OCI-LY1 (cell line): Measurements from ENCODE around the gene TMEM52.
A peak's percentile ranks its signal among the peaks of the same experiment; 100 is the strongest.

ENCODE experiments used
- H2AFZ ChIP-seq: fragments of 200-600 bp; sonication (generic), shearing (Covaris generic); 2 replicates; pipeline ENCODE4 v1.6.0; 2014; ENCODE audit warnings: antibody characterized with exemption, mild to moderate bottlenecking, low read length
- H3F3A ChIP-seq: fragments of 200-600 bp; sonication (generic), shearing (Covaris generic); 2 replicates; pipeline ENCODE4 v1.6.0; 2014; ENCODE audit warnings: mild to moderate bottlenecking, antibody characterized with exemption, low read length, moderate library complexity; ENCODE audit not compliant: insufficient read depth
- H3K27ac ChIP-seq: fragments of 200-600 bp; sonication (generic); 2 replicates; pipeline ENCODE4 v1.5.1; 2014; ENCODE audit warnings: low read length, mixed run types, mild to moderate bottlenecking, low read depth; ENCODE audit not compliant: poor library complexity, severe bottlenecking
- H3K27me3 ChIP-seq: fragments of 200-600 bp; sonication (generic); 2 replicates; pipeline ENCODE4 v1.6.0; 2014; ENCODE audit warnings: antibody characterized with exemption, mild to moderate bottlenecking, low read length, moderate library complexity; ENCODE audit not compliant: insufficient read depth
- H3K36me3 ChIP-seq: fragments of 200-600 bp; sonication (generic); 2 replicates; pipeline ENCODE4 v1.6.1; 2014; ENCODE audit warnings: mild to moderate bottlenecking, antibody characterized with exemption, low read length, moderate library complexity, mixed read lengths; ENCODE audit not compliant: insufficient read depth
- H3K4me1 ChIP-seq: fragments of 200-600 bp; sonication (generic); 2 replicates; pipeline ENCODE4 v1.5.1; 2014; ENCODE audit warnings: mild to moderate bottlenecking, low read length, moderate library complexity; ENCODE audit not compliant: insufficient read depth, severe bottlenecking
- H3K4me2 ChIP-seq: fragments of 200-600 bp; sonication (generic), shearing (Covaris generic); 2 replicates; pipeline ENCODE4 v1.6.1; 2014; ENCODE audit warnings: low read length
- H3K4me3 ChIP-seq: fragments of 200-600 bp; sonication (generic); 2 replicates; pipeline ENCODE4 v1.5.1; 2014; ENCODE audit warnings: low read length, low read depth, mild to moderate bottlenecking, mixed read lengths; ENCODE audit not compliant: poor library complexity, severe bottlenecking
- H3K79me2 ChIP-seq: fragments of 200-600 bp; shearing (Covaris generic); 2 replicates; pipeline ENCODE4 v1.6.1; 2016; ENCODE audit warnings: mixed run types, low read length, mixed read lengths; ENCODE audit not compliant: insufficient read depth
- H3K9ac ChIP-seq: fragments of 200-600 bp; sonication (generic), shearing (Covaris generic); 2 replicates; pipeline ENCODE4 v1.6.1; 2014; ENCODE audit warnings: mild to moderate bottlenecking, low read length, mixed read lengths
- H3K9me2 ChIP-seq: fragments of 200-600 bp; sonication (generic), shearing (Covaris generic); 2 replicates; pipeline ENCODE4 v1.6.1; 2014; ENCODE audit warnings: low read depth, mild to moderate bottlenecking, low read length, mixed read lengths
- H3K9me3 ChIP-seq: fragments of 200-600 bp; shearing (Covaris generic); 2 replicates; pipeline ENCODE4 v1.6.1; 2014; ENCODE audit warnings: low read length, mixed read lengths
- H4K20me1 ChIP-seq: fragments of 200-600 bp; sonication (generic), shearing (Covaris generic); 2 replicates; pipeline ENCODE4 v1.6.0; 2016; ENCODE audit warnings: mild to moderate bottlenecking, low read length; ENCODE audit not compliant: insufficient read depth
- EZH2 ChIP-seq: fragments of 200-600 bp; sonication (generic), shearing (Covaris generic); IDR thresholded peaks from 2 replicates; pipeline ENCODE4 v1.8.0; 2017; ENCODE audit warnings: borderline replicate concordance, mixed run types, mild to moderate bottlenecking, antibody characterized with exemption, low read length, moderate library complexity, mixed read lengths
- TF ChIP-seq, protein P1 (sequence below): fragments of 200-600 bp; sonication (generic), shearing (Covaris generic); IDR thresholded peaks from 2 replicates; pipeline ENCODE4 v1.5.1; 2017; ENCODE audit warnings: mild to moderate bottlenecking, antibody characterized with exemption, low read length, moderate library complexity, mixed read lengths

The TMEM52 gene

DNA sequence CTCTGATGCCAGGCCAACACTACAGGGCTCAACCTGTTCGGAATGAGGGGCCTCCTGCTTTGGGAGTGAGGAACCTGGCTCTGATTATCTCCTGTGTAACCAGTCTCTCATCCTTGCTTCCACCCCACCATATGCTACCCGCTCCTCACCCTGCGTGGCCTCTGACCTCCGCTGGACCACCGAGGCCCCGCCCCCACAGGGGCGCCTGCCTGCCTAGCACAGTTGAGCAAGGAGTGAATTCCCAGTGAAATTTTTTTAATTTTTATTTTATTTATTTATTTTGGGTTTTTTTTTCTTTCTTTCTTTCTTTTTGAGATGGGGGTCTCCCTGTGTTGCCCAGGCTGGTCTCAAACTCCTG is 26.3 kb downstream of the TMEM52 start:
- Histone ChIP-seq H3K27me3 (no peaks in the 10 kb centered on the region), H3K9me3 (no peaks in the 10 kb centered on the region), H3K79me2 (peaks cover 25% of the 10 kb centered on the region), H3K9me2 (no peaks in the 10 kb centered on the region), H3K4me3 (peak overlapping the region; percentile 71), H3K9ac (peak overlapping the region; percentile 90), H3K4me1 (peaks cover 76% of the 10 kb centered on the region), H2AFZ (no peak overlapping the region), H3K27ac (peak overlapping the region; percentile 98), H3K4me2 (peak overlapping the region; percentile 83), H4K20me1 (peaks cover 6% of the 10 kb centered on the region; the same call in 1 of the 2 replicates), H3F3A (no peaks in the 10 kb centered on the region), H3K36me3 (peaks cover 13% of the 10 kb centered on the region; the same call in 1 of the 2 replicates)
- no peak for TF ChIP-seq EZH2
- TF ChIP-seq, protein P1, sequence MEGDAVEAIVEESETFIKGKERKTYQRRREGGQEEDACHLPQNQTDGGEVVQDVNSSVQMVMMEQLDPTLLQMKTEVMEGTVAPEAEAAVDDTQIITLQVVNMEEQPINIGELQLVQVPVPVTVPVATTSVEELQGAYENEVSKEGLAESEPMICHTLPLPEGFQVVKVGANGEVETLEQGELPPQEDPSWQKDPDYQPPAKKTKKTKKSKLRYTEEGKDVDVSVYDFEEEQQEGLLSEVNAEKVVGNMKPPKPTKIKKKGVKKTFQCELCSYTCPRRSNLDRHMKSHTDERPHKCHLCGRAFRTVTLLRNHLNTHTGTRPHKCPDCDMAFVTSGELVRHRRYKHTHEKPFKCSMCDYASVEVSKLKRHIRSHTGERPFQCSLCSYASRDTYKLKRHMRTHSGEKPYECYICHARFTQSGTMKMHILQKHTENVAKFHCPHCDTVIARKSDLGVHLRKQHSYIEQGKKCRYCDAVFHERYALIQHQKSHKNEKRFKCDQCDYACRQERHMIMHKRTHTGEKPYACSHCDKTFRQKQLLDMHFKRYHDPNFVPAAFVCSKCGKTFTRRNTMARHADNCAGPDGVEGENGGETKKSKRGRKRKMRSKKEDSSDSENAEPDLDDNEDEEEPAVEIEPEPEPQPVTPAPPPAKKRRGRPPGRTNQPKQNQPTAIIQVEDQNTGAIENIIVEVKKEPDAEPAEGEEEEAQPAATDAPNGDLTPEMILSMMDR, result no peak

DNA sequence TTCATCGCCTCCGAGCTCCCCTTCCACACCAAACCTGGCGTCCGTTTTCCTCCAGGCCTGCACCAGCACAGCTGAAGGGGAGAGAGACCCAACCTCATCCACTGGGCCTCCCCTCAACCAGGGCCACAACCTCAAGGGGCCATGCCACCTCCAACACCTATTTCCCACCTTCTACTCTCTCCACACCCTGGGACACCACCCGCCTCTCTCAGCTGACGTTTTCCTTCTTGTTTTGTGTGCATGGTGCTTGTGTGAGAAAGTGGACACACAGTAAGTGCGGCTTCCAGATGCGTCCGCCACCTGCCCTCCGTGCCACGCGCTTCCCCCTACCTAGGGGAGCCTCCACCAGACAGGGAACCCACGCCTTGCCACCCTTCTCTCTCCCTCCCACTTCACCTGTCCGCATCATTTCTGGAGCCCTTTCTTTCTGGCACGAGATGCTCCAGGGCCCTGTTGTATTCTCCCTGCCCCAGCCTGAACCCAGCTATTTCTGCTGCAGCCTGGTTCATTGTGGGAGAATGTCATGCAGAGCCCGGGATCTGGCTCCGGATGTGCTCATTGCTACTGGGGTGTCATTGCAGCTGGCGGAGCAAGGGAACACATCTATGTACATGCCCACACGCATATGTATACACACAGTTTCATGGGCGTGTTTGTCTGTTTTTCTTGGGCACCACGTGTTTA is 26.9 kb downstream of the TMEM52 start:
- Histone ChIP-seq H3K4me3 (peak overlapping the region; percentile 71), H3K9ac (peak overlapping the region; percentile 90), H3K36me3 (peaks cover 16% of the 10 kb centered on the region; the same call in 1 of the 2 replicates), H3F3A (no peaks in the 10 kb centered on the region), H3K9me3 (no peaks in the 10 kb centered on the region), H3K27me3 (no peaks in the 10 kb centered on the region), H3K9me2 (no peaks in the 10 kb centered on the region), H3K4me2 (peak overlapping the region; percentile 83), H2AFZ (no peak overlapping the region), H4K20me1 (peaks cover 6% of the 10 kb centered on the region; the same call in 1 of the 2 replicates), H3K4me1 (peaks cover 76% of the 10 kb centered on the region), H3K27ac (peak overlapping the region; percentile 98), H3K79me2 (peaks cover 30% of the 10 kb centered on the region)
- TF ChIP-seq EZH2, result no peak
- TF ChIP-seq, protein P1, result no peak

- no peak overlapping the region for H2AFZ ChIP-seq
Measured at GRCh38 chr1:1891349-1892078, 27.6 kb downstream of the TMEM52 start.

More at GRCh38 chr1:1891349-1892078, 27.6 kb downstream of the TMEM52 start:
- H3K9ac ChIP-seq, result peak overlapping the region; percentile 90
- H3K27me3 ChIP-seq, result no peaks in the 10 kb centered on the region
- no peaks in the 10 kb centered on the region for H3K9me2 ChIP-seq
- H3K27ac ChIP-seq, result peak overlapping the region; percentile 98
- H3K4me1 ChIP-seq, result peaks cover 76% of the 10 kb centered on the region
- H4K20me1 ChIP-seq, result peaks cover 6% of the 10 kb centered on the region; the same call in 1 of the 2 replicates
- peaks cover 37% of the 10 kb centered on the region for H3K79me2 ChIP-seq
- H3K4me3 ChIP-seq, result peak overlapping the region; percentile 71
- peak overlapping the region; percentile 83 for H3K4me2 ChIP-seq
- H3K36me3 ChIP-seq, result peaks cover 16% of the 10 kb centered on the region; the same call in 1 of the 2 replicates
- H3K9me3 ChIP-seq, result no peaks in the 10 kb centered on the region
- TF ChIP-seq, protein P1, result no peak
- TF ChIP-seq EZH2, result no peak
- H3F3A ChIP-seq, result no peaks in the 10 kb centered on the region
